ENCODE results near the gene THAP8. TPM values are rescaled to one million over a fixed set of nuclear protein-coding genes. Genes with fewer than 3 reads are reported as not detected.

The THAP8 gene
- total and polyA plus RNA-seq, 2 of the 13 experiments (the other 11 are each of a cell fraction or from before 2014, with no cell fraction given) = 1.7 to 3.7 TPM

DNA sequence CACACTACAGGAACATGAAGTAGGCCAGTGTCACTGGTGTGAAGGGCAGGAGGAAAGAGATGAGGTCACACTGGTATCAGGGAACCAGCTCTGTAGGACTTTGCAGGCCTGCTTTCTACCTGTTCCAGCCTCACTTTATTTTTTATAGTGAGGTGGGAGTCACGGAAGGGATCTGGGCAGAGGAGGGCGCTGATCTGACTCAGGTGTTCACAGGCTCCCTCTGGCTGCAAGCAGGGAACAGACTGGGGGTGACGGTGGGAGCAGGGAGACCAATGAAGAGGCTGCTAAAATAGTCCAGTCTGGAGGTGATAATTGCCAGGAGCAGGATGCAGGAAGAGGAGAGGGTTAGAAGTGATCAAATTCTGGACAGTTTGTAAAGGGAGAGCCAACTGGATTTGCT lies 2.8 kb downstream of the THAP8 start (continued):
- TF ChIP-seq SMAD1 (CRISPR knock-in tag; IDR thresholded peaks at IDR 0.05; ENCODE audit: borderline replicate concordance, low read depth) (peak; percentile 57; the same call in 1 of the 2 replicates), SP140L (CRISPR knock-in tag; IDR thresholded peaks at IDR 0.05; ENCODE audit: borderline replicate concordance) (no peak), RFXAP (CRISPR knock-in tag; IDR thresholded peaks at IDR 0.05; ENCODE audit: borderline replicate concordance) (peak; percentile 53; the same call in 1 of the 2 replicates), ZNF616 (CRISPR knock-in tag; IDR thresholded peaks at IDR 0.05; ENCODE audit: low read depth) (no peak), GZF1 (CRISPR knock-in tag; IDR thresholded peaks at IDR 0.05) (no peak), ZFP37 (CRISPR knock-in tag; IDR thresholded peaks at IDR 0.05; ENCODE audit: borderline replicate concordance) (no peak), PHF20 (CRISPR knock-in tag; IDR thresholded peaks at IDR 0.05) (no peak), MAZ (IDR thresholded peaks at IDR 0.05; ENCODE audit: borderline replicate concordance, low read depth, low read length) (no peak), MAZ (CRISPR knock-in tag; IDR thresholded peaks at IDR 0.05; ENCODE audit: low read depth) (0 out of 2 replicates have a peak, but pooled peaks have one; percentile 33), TARDBP (CRISPR knock-in tag; IDR thresholded peaks at IDR 0.05) (no peak), ZNF430 (CRISPR knock-in tag; IDR thresholded peaks at IDR 0.05) (no peak), ZNF282 (IDR thresholded peaks at IDR 0.05; ENCODE audit: partially characterized antibody) (no peak), SALL2 (CRISPR knock-in tag; IDR thresholded peaks at IDR 0.05) (no peak), ZNF746 (CRISPR knock-in tag; IDR thresholded peaks at IDR 0.05) (no peak), HOXA5 (CRISPR knock-in tag; IDR thresholded peaks at IDR 0.05) (no peak), PHF8 (CRISPR knock-in tag; IDR thresholded peaks at IDR 0.05) (no peak), ZNF792 (CRISPR knock-in tag; IDR thresholded peaks at IDR 0.05) (no peak), ZNF781 (CRISPR knock-in tag; IDR thresholded peaks at IDR 0.05; ENCODE audit: borderline replicate concordance, not compliant biosample characterization) (no peak), ZNF431 (CRISPR knock-in tag; IDR thresholded peaks at IDR 0.05; ENCODE audit: borderline replicate concordance, low read depth) (no peak), SIX1 (CRISPR knock-in tag; IDR thresholded peaks at IDR 0.05; ENCODE audit: borderline replicate concordance) (no peak), ZNF709 (CRISPR knock-in tag; IDR thresholded peaks at IDR 0.05) (peak; percentile 85; the same call in 1 of the 2 replicates), HOXA7 (CRISPR knock-in tag; IDR thresholded peaks at IDR 0.05) (no peak), ZNF343 (CRISPR knock-in tag; IDR thresholded peaks at IDR 0.05) (no peak)
- TF ChIP-seq, protein P1, sequence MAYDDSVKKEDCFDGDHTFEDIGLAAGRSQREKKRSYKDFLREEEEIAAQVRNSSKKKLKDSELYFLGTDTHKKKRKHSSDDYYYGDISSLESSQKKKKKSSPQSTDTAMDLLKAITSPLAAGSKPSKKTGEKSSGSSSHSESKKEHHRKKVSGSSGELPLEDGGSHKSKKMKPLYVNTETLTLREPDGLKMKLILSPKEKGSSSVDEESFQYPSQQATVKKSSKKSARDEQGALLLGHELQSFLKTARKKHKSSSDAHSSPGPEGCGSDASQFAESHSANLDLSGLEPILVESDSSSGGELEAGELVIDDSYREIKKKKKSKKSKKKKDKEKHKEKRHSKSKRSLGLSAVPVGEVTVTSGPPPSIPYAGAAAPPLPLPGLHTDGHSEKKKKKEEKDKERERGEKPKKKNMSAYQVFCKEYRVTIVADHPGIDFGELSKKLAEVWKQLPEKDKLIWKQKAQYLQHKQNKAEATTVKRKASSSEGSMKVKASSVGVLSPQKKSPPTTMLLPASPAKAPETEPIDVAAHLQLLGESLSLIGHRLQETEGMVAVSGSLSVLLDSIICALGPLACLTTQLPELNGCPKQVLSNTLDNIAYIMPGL (CRISPR knock-in tag; IDR thresholded peaks at IDR 0.05; ENCODE audit: borderline replicate concordance in 1 of 2, low read depth in 1 of 2) = peak; percentile 50 to 60; a peak in 3 of 4 replicates
- TF ChIP-seq, protein P2, sequence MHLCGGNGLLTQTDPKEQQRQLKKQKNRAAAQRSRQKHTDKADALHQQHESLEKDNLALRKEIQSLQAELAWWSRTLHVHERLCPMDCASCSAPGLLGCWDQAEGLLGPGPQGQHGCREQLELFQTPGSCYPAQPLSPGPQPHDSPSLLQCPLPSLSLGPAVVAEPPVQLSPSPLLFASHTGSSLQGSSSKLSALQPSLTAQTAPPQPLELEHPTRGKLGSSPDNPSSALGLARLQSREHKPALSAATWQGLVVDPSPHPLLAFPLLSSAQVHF (CRISPR knock-in tag; IDR thresholded peaks at IDR 0.05) = no peak
- TF ChIP-seq, protein P3, sequence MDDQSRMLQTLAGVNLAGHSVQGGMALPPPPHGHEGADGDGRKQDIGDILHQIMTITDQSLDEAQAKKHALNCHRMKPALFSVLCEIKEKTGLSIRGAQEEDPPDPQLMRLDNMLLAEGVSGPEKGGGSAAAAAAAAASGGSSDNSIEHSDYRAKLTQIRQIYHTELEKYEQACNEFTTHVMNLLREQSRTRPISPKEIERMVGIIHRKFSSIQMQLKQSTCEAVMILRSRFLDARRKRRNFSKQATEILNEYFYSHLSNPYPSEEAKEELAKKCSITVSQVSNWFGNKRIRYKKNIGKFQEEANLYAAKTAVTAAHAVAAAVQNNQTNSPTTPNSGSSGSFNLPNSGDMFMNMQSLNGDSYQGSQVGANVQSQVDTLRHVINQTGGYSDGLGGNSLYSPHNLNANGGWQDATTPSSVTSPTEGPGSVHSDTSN (CRISPR knock-in tag; IDR thresholded peaks at IDR 0.05; ENCODE audit: borderline replicate concordance) = no peak
- TF ChIP-seq, protein P4, sequence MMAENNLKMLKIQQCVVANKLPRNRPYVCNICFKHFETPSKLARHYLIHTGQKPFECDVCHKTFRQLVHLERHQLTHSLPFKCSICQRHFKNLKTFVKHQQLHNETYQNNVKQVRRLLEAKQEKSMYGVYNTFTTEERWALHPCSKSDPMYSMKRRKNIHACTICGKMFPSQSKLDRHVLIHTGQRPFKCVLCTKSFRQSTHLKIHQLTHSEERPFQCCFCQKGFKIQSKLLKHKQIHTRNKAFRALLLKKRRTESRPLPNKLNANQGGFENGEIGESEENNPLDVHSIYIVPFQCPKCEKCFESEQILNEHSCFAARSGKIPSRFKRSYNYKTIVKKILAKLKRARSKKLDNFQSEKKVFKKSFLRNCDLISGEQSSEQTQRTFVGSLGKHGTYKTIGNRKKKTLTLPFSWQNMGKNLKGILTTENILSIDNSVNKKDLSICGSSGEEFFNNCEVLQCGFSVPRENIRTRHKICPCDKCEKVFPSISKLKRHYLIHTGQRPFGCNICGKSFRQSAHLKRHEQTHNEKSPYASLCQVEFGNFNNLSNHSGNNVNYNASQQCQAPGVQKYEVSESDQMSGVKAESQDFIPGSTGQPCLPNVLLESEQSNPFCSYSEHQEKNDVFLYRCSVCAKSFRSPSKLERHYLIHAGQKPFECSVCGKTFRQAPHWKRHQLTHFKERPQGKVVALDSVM (CRISPR knock-in tag; IDR thresholded peaks at IDR 0.05) = no peak
